TTC549 (cell line): ENCODE measurements around the gene SUN5.

ENCODE experiments used
- FAIRE-seq: peaks from 2 replicates; lab custom pipeline; 2012; peaks lifted over from hg19 to GRCh38; lab: Jason Lieb, UNC

The SUN5 gene

GRCh38 chr20:32993496-32994050 lies 10.7 kb downstream of the SUN5 start:
- no peak for FAIRE-seq

GRCh38 chr20:32991792-32992641 lies 12.2 kb downstream of the SUN5 start:
- FAIRE-seq: no peak

GRCh38 chr20:32991383-32991782 lies 12.8 kb downstream of the SUN5 start:
- no peak for FAIRE-seq

- FAIRE-seq: no peak
Measured at GRCh38 chr20:32990426-32990825, 13.8 kb downstream of the SUN5 start.

- no peak for FAIRE-seq
Measured at GRCh38 chr20:32989507-32990283, 14.5 kb downstream of the SUN5 start.

- FAIRE-seq: no peak
Measured at GRCh38 chr20:32988008-32988407, 16.2 kb downstream of the SUN5 start.

- FAIRE-seq: no peak
Measured at GRCh38 chr20:32987044-32987825, 17.0 kb downstream of the SUN5 start.

GRCh38 chr20:32986331-32986966 lies 17.8 kb downstream of the SUN5 start:
- FAIRE-seq: no peak

- no peak for FAIRE-seq
Measured at GRCh38 chr20:32985596-32985995, 18.6 kb downstream of the SUN5 start.

- FAIRE-seq: no peak
Measured at GRCh38 chr20:32984631-32985354, 19.4 kb downstream of the SUN5 start.

- FAIRE-seq: no peak
Measured at GRCh38 chr20:32984196-32984595, 20.0 kb downstream of the SUN5 start.

- no peak for FAIRE-seq
Measured at GRCh38 chr20:32983459-32984112, 20.6 kb downstream of the SUN5 start.

- no peak for FAIRE-seq
Measured at GRCh38 chr20:32982617-32983458, 21.4 kb downstream of the SUN5 start.

- no peak for FAIRE-seq
Measured at GRCh38 chr20:32980990-32981389, 23.2 kb downstream of the SUN5 start.

- no peak for FAIRE-seq
Measured at GRCh38 chr20:32980131-32980941, 23.9 kb downstream of the SUN5 start.

- no peak for FAIRE-seq
Measured at GRCh38 chr20:32979201-32979998, 24.8 kb downstream of the SUN5 start.

- FAIRE-seq: no peak
Measured at GRCh38 chr20:32978009-32978335, 26.3 kb downstream of the SUN5 start.
